PC-3 (cell line): ENCODE results near the gene FLRT1.

Experiments
- CTCF ChIP-seq: fragments of 300-600 bp; sonication (generic); conservative IDR thresholded peaks from 2 replicates; pipeline ENCODE4 v1.5.1; 2017; ENCODE audit warnings: antibody characterized with exemption, low read depth, mild to moderate bottlenecking, low read length
- EZH2 ChIP-seq: fragments of 300-600 bp; sonication (generic); IDR thresholded peaks from one replicate; pipeline ENCODE4 v1.6.1; 2017; ENCODE audit warnings: antibody characterized with exemption, mild to moderate bottlenecking, low read length; ENCODE audit not compliant: unreplicated experiment

GRCh38 chr11:64000740-64001483 is 34.8 kb upstream of the FLRT1 start:
- peak; percentile 14; the same call in 1 of the 2 replicates for TF ChIP-seq CTCF
- TF ChIP-seq EZH2, result no peak
